WTC11 (cell line): Measurements from ENCODE around the gene KDM1A. TPM values are rescaled to one million over a fixed set of nuclear protein-coding genes. Genes with fewer than 3 reads are reported as not detected.
"Not testable (repeated sequence)": the region's sequence is repeated elsewhere in the genome, so short reads cannot be mapped to it uniquely, and the experiment has no call there.

Experiments used
- ATAC-seq: fragments of 200-7000 bp; cut with Tn5 transposase; 2 replicates; pipeline ENCODE4 v1.10.0; 2021; ENCODE audit warnings: mild to moderate bottlenecking, moderate library complexity
- CTCF ChIA-PET: fragments of 300-600 bp; sonication (Branson Sonifier 250); formaldehyde crosslinking; loops from one replicate; lab custom pipeline; 2021; ENCODE audit warnings: antibody characterized with exemption; lab: Charles Lee
- POLR2A ChIA-PET: fragments of 350-600 bp; sonication (Branson Sonifier 250); formaldehyde crosslinking; loops from one replicate; lab custom pipeline; 2021; ENCODE audit warnings: antibody characterized with exemption; lab: Charles Lee
- DNase-seq: peaks from one replicate; pipeline ENCODE4 v3.0.0; 2021; ENCODE audit warnings: low spot score
- H3K27ac Mint-ChIP-seq: 2 replicates; pipeline ENCODE4 v1.8.0; 2021; ENCODE audit warnings: mixed read lengths
- H3K27me3 Mint-ChIP-seq: 2 replicates; pipeline ENCODE4 v1.8.0; 2021; ENCODE audit warnings: low read depth, mild to moderate bottlenecking, moderate library complexity, mixed read lengths
- H3K36me3 Mint-ChIP-seq: 2 replicates; pipeline ENCODE4 v1.8.0; 2021; ENCODE audit warnings: mixed read lengths
- H3K4me1 Mint-ChIP-seq: 2 replicates; pipeline ENCODE4 v1.8.0; 2022; ENCODE audit warnings: mixed read lengths
- H3K4me3 Mint-ChIP-seq: 2 replicates; pipeline ENCODE4 v1.8.0; 2021; ENCODE audit warnings: mild to moderate bottlenecking, moderate library complexity, mixed read lengths
- H3K9me3 Mint-ChIP-seq: 2 replicates; pipeline ENCODE4 v1.8.0; 2021; ENCODE audit warnings: mixed read lengths
- ARID4B ChIP-seq: sonication (generic); formaldehyde crosslinking; IDR thresholded peaks from 2 replicates; pipeline ENCODE4 v1.8.0; 2023; ENCODE audit warnings: missing genetic modification reagents, mild to moderate bottlenecking, borderline replicate concordance
- CTCF ChIP-seq: fragments of 200-600 bp; IDR thresholded peaks from 2 replicates; pipeline ENCODE4 v1.8.0; 2022; ENCODE audit warnings: antibody characterized with exemption
- FOXJ3 ChIP-seq: sonication (generic); formaldehyde crosslinking; IDR thresholded peaks from 2 replicates; pipeline ENCODE4 v1.9.0; 2021; ENCODE audit warnings: missing genetic modification reagents, mild to moderate bottlenecking, borderline replicate concordance
- FOXK1 ChIP-seq: sonication (generic); formaldehyde crosslinking; IDR thresholded peaks from 2 replicates; pipeline ENCODE4 v1.8.0; 2022; ENCODE audit warnings: mild to moderate bottlenecking, moderate library complexity, missing genetic modification reagents
- IRF1 ChIP-seq: sonication (generic); formaldehyde crosslinking; IDR thresholded peaks from 2 replicates; pipeline ENCODE4 v1.8.0; 2023; ENCODE audit warnings: missing genetic modification reagents
- JUN ChIP-seq: sonication (generic); formaldehyde crosslinking; IDR thresholded peaks from 2 replicates; pipeline ENCODE4 v1.8.0; 2023; ENCODE audit warnings: mild to moderate bottlenecking, missing genetic modification reagents
- SOX15 ChIP-seq: fragments of 250-450 bp; sonication (Bioruptor Pico); IDR thresholded peaks from 2 replicates; pipeline ENCODE4 v1.9.0; 2021; ENCODE audit warnings: mild to moderate bottlenecking
- SP1 ChIP-seq: sonication (generic); formaldehyde crosslinking; conservative IDR thresholded peaks from 2 replicates; pipeline ENCODE4 v1.8.1; 2022; ENCODE audit warnings: missing genetic modification reagents
- ZBTB43 ChIP-seq: sonication (generic); formaldehyde crosslinking; IDR thresholded peaks from 2 replicates; pipeline ENCODE4 v1.8.1; 2023; ENCODE audit warnings: mild to moderate bottlenecking, missing genetic modification reagents
- ZNF121 ChIP-seq: sonication (generic); formaldehyde crosslinking; IDR thresholded peaks from 2 replicates; pipeline ENCODE4 v1.8.0; 2023; ENCODE audit warnings: missing genetic modification reagents
- ZNF232 ChIP-seq: sonication (generic); formaldehyde crosslinking; IDR thresholded peaks from 2 replicates; pipeline ENCODE4 v1.8.0; 2022; ENCODE audit warnings: mild to moderate bottlenecking, missing genetic modification reagents
- ZNF396 ChIP-seq: fragments of 250-450 bp; sonication (Bioruptor Pico); IDR thresholded peaks from 2 replicates; pipeline ENCODE4 v1.8.0; 2021; ENCODE audit warnings: mild to moderate bottlenecking, moderate library complexity, borderline replicate concordance
- ZNF512 ChIP-seq: sonication (generic); formaldehyde crosslinking; IDR thresholded peaks from 2 replicates; pipeline ENCODE4 v1.8.1; 2022; ENCODE audit warnings: missing genetic modification reagents, borderline replicate concordance
- total RNA-seq: library from RNA; stranded (reverse); gene quantifications from 3 replicates; pipeline ENCODE4 v1.2.3, GENCODE V29; 2021

KDM1A gene
- total RNA-seq, 1 experiment from 2014 or later: 226 TPM

- TF ChIP-seq CTCF (no peak), ZNF396 (CRISPR knock-in tag) (no peak), ZNF232 (no peak), ARID4B (CRISPR knock-in tag) (no peak)
- TF ChIP-seq, all 79 proteins: peak for 0
These were observed 12.2 kb upstream of the KDM1A start (continued) for GRCh38 chr1:23007106-23007505.

- TF ChIP-seq ZNF121: no peak
- TF ChIP-seq SOX15 (CRISPR knock-in tag): no peak
- TF ChIP-seq JUN (CRISPR knock-in tag): no peak
- TF ChIP-seq SP1 (CRISPR knock-in tag): no peak
- TF ChIP-seq ZBTB43 (CRISPR knock-in tag): no peak
- TF ChIP-seq FOXK1 (CRISPR knock-in tag): no peak
- TF ChIP-seq ZNF512 (CRISPR knock-in tag): no peak
- TF ChIP-seq IRF1 (CRISPR knock-in tag): no peak
- no peak for TF ChIP-seq FOXJ3 (CRISPR knock-in tag)
- H3K27ac Mint-ChIP-seq: no peak overlapping the region
- DNase-seq (no peak), ATAC-seq (no peak)
- no peak overlapping the region for H3K4me3 Mint-ChIP-seq
- CTCF ChIA-PET: no interaction called here
- POLR2A ChIA-PET: no interaction called here
- no peaks in the 10 kb centered on the region for H3K36me3 Mint-ChIP-seq
- 0 out of 2 replicates have a peak, but pooled peaks cover 4% of the 10 kb centered on the region for H3K9me3 Mint-ChIP-seq
- H3K27me3 Mint-ChIP-seq: peaks cover 5% of the 10 kb centered on the region
- H3K4me1 Mint-ChIP-seq: peaks cover 5% of the 10 kb centered on the region
These were observed 10.4 kb upstream of the KDM1A start for GRCh38 chr1:23008901-23009300.

- CTCF ChIA-PET: interaction anchor here (0.7 kb wide), 1 partner anchor 13 kb away, joined by 3 read pairs; no protein-coding TSS in a partner anchor
- not testable (repeated sequence) for H3K36me3 Mint-ChIP-seq, DNase-seq, ATAC-seq, H3K9me3 Mint-ChIP-seq, H3K27me3 Mint-ChIP-seq, H3K4me1 Mint-ChIP-seq, H3K27ac Mint-ChIP-seq, H3K4me3 Mint-ChIP-seq
- POLR2A ChIA-PET: interaction anchor here (0.7 kb wide), 1 partner anchor 487 kb away, joined by 5 read pairs; no protein-coding TSS in a partner anchor
These were observed 9.2 kb upstream of the KDM1A start for GRCh38 chr1:23010025-23010424.
